ENCODE data around the gene GSN.

The GSN gene

GRCh38 chr9:121246821-121247561 lies 21.0 kb upstream of the GSN start:
- DNase-seq, result no peak

GRCh38 chr9:121249563-121249962 lies 18.4 kb upstream of the GSN start:
- DNase-seq, result no peak

- no peak for DNase-seq
These were observed 15.7 kb upstream of the GSN start for GRCh38 chr9:121252104-121252851.

GRCh38 chr9:121253162-121253561 lies 14.8 kb upstream of the GSN start:
- no peak for DNase-seq

GRCh38 chr9:121253821-121254501 lies 14.0 kb upstream of the GSN start:
- DNase-seq, result no peak

- DNase-seq, result no peak
These were observed 8.5 kb upstream of the GSN start for GRCh38 chr9:121259498-121259897.

- DNase-seq, result no peak
These were observed 8.0 kb upstream of the GSN start for GRCh38 chr9:121259935-121260334.

GRCh38 chr9:121260457-121261106 lies 7.4 kb upstream of the GSN start:
- no peak for DNase-seq

GRCh38 chr9:121261107-121261460 lies 6.9 kb upstream of the GSN start:
- DNase-seq, result peak; percentile 36

GRCh38 chr9:121261755-121262154 lies 6.2 kb upstream of the GSN start:
- no peak for DNase-seq

- no peak for DNase-seq
These were observed 5.5 kb upstream of the GSN start for GRCh38 chr9:121262423-121262822.

GRCh38 chr9:121262953-121263352 lies 5.0 kb upstream of the GSN start:
- no peak for DNase-seq

- DNase-seq, result no peak
These were observed 1.6 kb upstream of the GSN start for GRCh38 chr9:121266356-121266755.

GRCh38 chr9:121266906-121267650 lies 884 bp upstream of the GSN start:
- DNase-seq, result no peak

- DNase-seq, result peak; percentile 29
These were observed 562 bp downstream of the GSN start for GRCh38 chr9:121268598-121268850.

- DNase-seq, result no peak
These were observed 1.1 kb downstream of the GSN start for GRCh38 chr9:121268851-121269641.

- DNase-seq, result no peak
These were observed 1.8 kb downstream of the GSN start for GRCh38 chr9:121269642-121270254.

GRCh38 chr9:121271368-121272341 lies 3.7 kb downstream of the GSN start:
- DNase-seq, result no peak

- no peak for DNase-seq
These were observed 4.5 kb downstream of the GSN start for GRCh38 chr9:121272401-121272948.

All from DMS79 treated with DMSO at 0.1 percent for 48 hours (cell line).